22Rv1 (cell line): ENCODE measurements around the gene APC2.

Experiments
- H3K27ac ChIP-seq: fragments of 450-650 bp; 2 replicates; pipeline ENCODE4 v1.5.1; 2017
- CTCF ChIP-seq: fragments of 450-650 bp; IDR thresholded peaks from 2 replicates; pipeline ENCODE4 v1.5.1; 2017; ENCODE audit warnings: mild to moderate bottlenecking
- ZFX ChIP-seq: fragments of 450-650 bp; IDR thresholded peaks from 2 replicates; pipeline ENCODE4 v1.6.1; 2017; ENCODE audit warnings: antibody characterized with exemption, borderline replicate concordance

The APC2 gene

GRCh38 chr19:1473085-1473851 lies 23.3 kb downstream of the APC2 start:
- no peak overlapping the region for H3K27ac ChIP-seq
- TF ChIP-seq CTCF = no peak
- TF ChIP-seq ZFX = no peak

GRCh38 chr19:1474011-1474764 lies 24.3 kb downstream of the APC2 start:
- TF ChIP-seq ZFX (no peak), CTCF (no peak)
- H3K27ac ChIP-seq = no peak overlapping the region

- TF ChIP-seq ZFX = no peak
- TF ChIP-seq CTCF = no peak
- H3K27ac ChIP-seq = no peak overlapping the region
Observed at GRCh38 chr19:1474765-1475351, 24.9 kb downstream of the APC2 start.

- TF ChIP-seq CTCF = no peak
- TF ChIP-seq ZFX = no peak
- H3K27ac ChIP-seq = no peak overlapping the region
Observed at GRCh38 chr19:1475751-1476437, 26.0 kb downstream of the APC2 start.

- H3K27ac ChIP-seq = peak overlapping the region; percentile 8; the same call in 1 of the 2 replicates
Observed at GRCh38 chr19:1477056-1477455, 27.1 kb downstream of the APC2 start.

DNA sequence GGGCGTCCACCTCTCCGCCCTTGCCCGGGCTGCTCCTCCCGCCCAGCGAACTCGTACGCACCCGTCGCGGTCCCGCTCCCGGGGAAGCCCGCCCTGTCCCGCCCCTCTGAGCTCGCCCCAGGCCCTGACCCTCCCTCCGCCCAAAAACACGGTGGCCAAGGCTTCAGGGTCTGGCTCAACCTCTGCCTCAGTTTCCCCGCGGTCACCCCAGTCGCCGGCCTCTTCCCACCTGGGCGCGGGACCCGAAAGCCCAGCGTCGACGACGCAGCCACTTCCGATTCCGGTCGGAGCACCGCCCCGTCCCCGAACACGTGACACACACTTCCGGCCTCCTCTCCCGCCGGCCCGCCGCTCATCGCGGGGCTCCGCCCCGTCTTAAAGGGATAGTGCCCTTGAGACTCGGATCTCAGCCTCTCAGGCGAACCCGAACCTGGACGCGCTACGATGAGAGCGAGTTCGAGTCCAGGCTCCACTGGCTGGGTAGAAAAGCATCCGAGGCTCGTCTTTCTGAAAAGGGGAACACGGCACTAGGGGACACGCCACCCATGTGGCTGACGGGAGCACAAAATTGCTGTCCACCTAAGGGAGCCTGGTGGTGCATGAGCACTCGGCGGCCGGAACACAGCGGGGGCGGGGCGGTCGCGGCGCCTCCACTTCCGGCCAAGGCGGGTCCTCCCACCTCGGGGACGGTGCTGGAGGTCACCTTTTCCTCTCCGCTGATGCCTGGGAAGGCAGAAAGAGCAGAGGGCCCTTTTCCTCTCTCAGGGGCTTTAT lies 29.2 kb downstream of the APC2 start, which contains the start of gene C19orf25:
TSS of gene C19orf25 (minus strand) at position 282 of the 774 bp plus-strand sequence. CDS start 312 bp downstream, outside the sequence.
- H3K27ac ChIP-seq = peak within 1 kb of the TSS; percentile 85

More for the DNA sequence above, 29.2 kb downstream of the APC2 start, which contains the start of gene C19orf25:
- TF ChIP-seq ZFX (no peak), CTCF (no peak)
